Upper lobe of left lung (tissue), 6 donors: ENCODE measurements around the gene GADL1. TPM values are rescaled to one million over a fixed set of nuclear protein-coding genes. Genes with fewer than 3 reads are reported as not detected.
A peak's percentile ranks its signal among the peaks of the same experiment; 100 is the strongest.

ENCODE experiments used
- ATAC-seq, 2 donors: fragments of 200-7000 bp; cut with Tn5 transposase; one replicate each; pipeline ENCODE4 v1.9.1; 2022; ENCODE audit warnings: mild to moderate bottlenecking in 2 of 2, moderate library complexity in 2 of 2; ENCODE audit not compliant: low FRiP score in 2 of 2
- DNase-seq, 2 donors: peaks; one replicate each; pipeline ENCODE4 v3.0.0-alpha.2; 2019 to 2020
- H3K27ac ChIP-seq, 4 donors: fragments of 200-600 bp; sonication (generic); one replicate each; pipeline ENCODE4 v1.5.1; 2016 to 2019
- H3K27me3 ChIP-seq, 4 donors: fragments of 200-600 bp; sonication (generic); one replicate each; pipeline ENCODE4 v1.5.1; 2017 to 2019
- H3K36me3 ChIP-seq, 4 donors: fragments of 200-600 bp; sonication (generic); one replicate each; pipeline ENCODE4 v1.5.1; 2016 to 2019
- H3K4me1 ChIP-seq, 4 donors: fragments of 200-600 bp; sonication (generic); one replicate each; pipeline ENCODE4 v1.5.1; 2018 to 2019
- H3K4me3 ChIP-seq, 4 donors: fragments of 200-600 bp; sonication (generic); one replicate each; pipeline ENCODE4 v1.5.1; 2017 to 2019; ENCODE audit warnings: mild to moderate bottlenecking in 2 of 4, moderate library complexity in 1 of 4
- H3K9me3 ChIP-seq, 4 donors: fragments of 200-600 bp; sonication (generic); one replicate each; pipeline ENCODE4 v1.5.1; 2018 to 2019
- CTCF ChIP-seq, 6 experiments: fragments of 450-650 bp in 4 of 6; fragments of 200-600 bp in 2 of 6; sonication (generic) in 2 of 6; IDR thresholded peaks; one replicate each; pipeline ENCODE4 v1.5.1; 2016 to 2019; ENCODE audit warnings: antibody characterized with exemption in 6 of 6
- EP300 ChIP-seq, 4 donors: sonication (generic); formaldehyde crosslinking; IDR thresholded peaks; one replicate each; pipeline ENCODE4 v1.5.1; 2017; ENCODE audit warnings: antibody characterized with exemption in 4 of 4, control low read depth in 2 of 4
- POLR2A ChIP-seq, 4 donors: fragments of 450-650 bp; IDR thresholded peaks; one replicate each; pipeline ENCODE4 v1.5.1; 2016 to 2017; ENCODE audit warnings: antibody characterized with exemption in 4 of 4, mild to moderate bottlenecking in 2 of 4
- POLR2AphosphoS5 ChIP-seq, 2 donors: sonication (generic); formaldehyde crosslinking; IDR thresholded peaks; one replicate each; pipeline ENCODE4 v1.5.1; 2017; ENCODE audit warnings: antibody characterized with exemption in 2 of 2
- WGBS, 2 donors: methylation state at CpG; one replicate each; pipeline ENCODE4 v1.1.5; 2017 to 2018; 5-methylcytosine and 5-hydroxymethylcytosine counted together
- total RNA-seq, 6 donors: library from RNA; depleted of rRNA in 4 of 6; stranded (reverse); fragments of >200 nt in 4 of 6; gene quantifications; one replicate each; pipeline versions ENCODE4 v1.1.0 to v1.2.1, GENCODE V29; 2016 to 2021
- donor health status: DM: no; HTN: no; CAD: no; lungs with moderate emphysema.
- donor health status: DM: no; HTN: yes; CAD: no; lungs with severe emphysema.

Gene GADL1
- total RNA-seq, 6 donors from 2014 or later: 0.07 TPM; not detected in 5

GRCh38 chr3:30776186-30776815 lies 118.2 kb downstream of the GADL1 start:
- Histone ChIP-seq H3K4me3 (no peak overlapping the region), H3K4me1 (no peaks in the 10 kb centered on the region), H3K9me3 (no peaks in the 10 kb centered on the region), H3K27ac (no peak overlapping the region), H3K27me3 (no peaks in the 10 kb centered on the region), H3K36me3 (no peaks in the 10 kb centered on the region)
- DNase-seq: no peak
- TF ChIP-seq CTCF (IDR thresholded peaks at IDR 0.05) (no peak), EP300 (IDR thresholded peaks at IDR 0.05) (no peak), POLR2AphosphoS5 (IDR thresholded peaks at IDR 0.05) (no peak), POLR2A (IDR thresholded peaks at IDR 0.05) (no peak)
- no peak for ATAC-seq
- 79 to 87% methylated on average over 3 of the region's 3 CpGs for whole genome bisulfite sequencing, 2 donors

DNA sequence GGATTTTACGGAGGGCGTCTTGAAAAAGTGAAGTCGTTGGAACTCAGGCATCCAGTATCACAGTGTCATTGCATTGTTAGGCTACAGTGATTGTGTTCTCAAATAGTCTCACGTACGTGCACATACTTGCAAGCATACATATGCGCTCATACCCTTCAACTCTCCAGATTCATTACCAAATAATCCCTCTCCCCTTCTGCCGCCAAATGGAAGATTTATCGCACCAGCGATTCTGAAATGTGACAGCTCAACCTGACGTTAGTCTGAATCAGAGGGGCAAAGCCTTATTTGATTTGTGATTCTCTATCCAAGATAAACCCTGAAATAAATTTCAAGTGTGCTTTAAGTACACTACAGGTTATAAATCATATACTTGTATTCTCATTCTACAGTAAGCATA lies 119.4 kb downstream of the GADL1 start:
- no peak overlapping the region for H3K4me3 ChIP-seq
- WGBS, 2 donors: 69 to 77% methylated on average over 10 of the region's 10 CpGs
- no peaks in the 10 kb centered on the region for H3K27me3 ChIP-seq
- no peaks in the 10 kb centered on the region for H3K36me3 ChIP-seq
- H3K27ac ChIP-seq: no peak overlapping the region
- ATAC-seq: no peak
- H3K4me1 ChIP-seq: peaks cover 0 to 5% (median 0%) of the 10 kb centered on the region in 4 donors
- TF ChIP-seq CTCF (IDR thresholded peaks at IDR 0.05) (no peak), EP300 (IDR thresholded peaks at IDR 0.05) (no peak), POLR2A (IDR thresholded peaks at IDR 0.05) (no peak), POLR2AphosphoS5 (IDR thresholded peaks at IDR 0.05) (no peak)
- H3K9me3 ChIP-seq: no peaks in the 10 kb centered on the region
- no peak for DNase-seq

- ATAC-seq (no peak), DNase-seq (no peak)
- Histone ChIP-seq H3K27me3 (no peaks in the 10 kb centered on the region), H3K36me3 (no peaks in the 10 kb centered on the region), H3K4me3 (no peak overlapping the region), H3K27ac (no peak overlapping the region), H3K9me3 (no peaks in the 10 kb centered on the region), H3K4me1 (peaks cover 0 to 5% (median 0%) of the 10 kb centered on the region in 4 donors)
- no peak for TF ChIP-seq POLR2A (IDR thresholded peaks at IDR 0.05)
- no peak for TF ChIP-seq CTCF (IDR thresholded peaks at IDR 0.05)
- no peak for TF ChIP-seq POLR2AphosphoS5 (IDR thresholded peaks at IDR 0.05)
- TF ChIP-seq EP300 (IDR thresholded peaks at IDR 0.05): no peak
- 68 to 73% methylated on average over 2 of the region's 2 CpGs for WGBS, 2 donors
These were observed 120.4 kb downstream of the GADL1 start for GRCh38 chr3:30774062-30774461.

- Histone ChIP-seq H3K36me3 (no peaks in the 10 kb centered on the region), H3K4me3 (no peak overlapping the region), H3K9me3 (no peaks in the 10 kb centered on the region), H3K27ac (no peak overlapping the region), H3K4me1 (peaks cover 0 to 5% (median 0%) of the 10 kb centered on the region in 4 donors), H3K27me3 (no peaks in the 10 kb centered on the region)
- WGBS, 2 donors: 55 to 66% methylated on average over 3 of the region's 3 CpGs
- TF ChIP-seq EP300 (IDR thresholded peaks at IDR 0.05) (no peak), POLR2A (IDR thresholded peaks at IDR 0.05) (no peak), CTCF (IDR thresholded peaks at IDR 0.05) (no peak), POLR2AphosphoS5 (IDR thresholded peaks at IDR 0.05) (no peak)
- DNase-seq: peak in 1 of 2 donors; percentile 21
- peak; percentile 71 to 94 for ATAC-seq
These were observed 124.1 kb downstream of the GADL1 start for GRCh38 chr3:30770387-30770786.
